ENCODE results near the gene TM2D3. TPM values are rescaled to one million over a fixed set of nuclear protein-coding genes. Genes with fewer than 3 reads are reported as not detected.

The TM2D3 gene
- total RNA-seq, 1 experiment from 2014 or later: 35.2 TPM

DNA sequence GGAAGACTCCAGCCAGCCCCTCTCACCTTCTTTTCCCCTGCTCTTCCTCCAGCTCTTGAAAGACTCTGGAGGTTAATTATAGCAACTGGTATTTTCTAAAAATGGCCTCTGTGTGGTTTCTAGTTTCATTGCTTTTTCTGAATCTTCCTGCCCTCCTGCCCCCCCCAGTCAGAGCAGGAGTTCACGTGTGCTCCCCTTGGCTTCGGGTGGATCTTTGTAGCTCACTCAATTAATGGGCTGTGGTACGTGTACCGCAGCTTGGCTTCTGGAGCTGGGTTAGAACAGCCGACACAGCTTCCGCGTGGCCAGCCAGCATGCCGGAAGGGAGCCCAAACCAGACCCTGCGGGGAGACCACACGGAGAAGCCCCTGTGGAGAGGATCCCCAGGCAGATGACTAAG lies 31.5 kb downstream of the TM2D3 start:
- ChIA-PET RAD21 (ENCODE audit: low non-redundant PET in 1 of 2, low total read pairs in 2 of 2, uncharacterized antibody in 2 of 2, unreplicated experiment in 2 of 2) (no interaction called here), POLR2A (interaction anchor here (0.5 kb wide), 1 partner anchor 344 kb away, joined by 3 read pairs; no protein-coding TSS in a partner anchor), CTCF (interaction anchor here (0.5 kb wide), 1 partner anchor 30 kb away, joined by 3 read pairs; no protein-coding TSS in a partner anchor)
- Histone ChIP-seq H3K9ac (ENCODE audit: low read length) (no peak overlapping the region), H3K4me1 (ENCODE audit: control insufficient read depth in 1 of 2, insufficient read depth in 2 of 2, low read length in 2 of 2) (peaks cover 12 to 18% of the 10 kb centered on the region in 2 experiments), H3K27ac (ENCODE audit: low read depth, low read length) (no peak overlapping the region), H2AFZ (ENCODE audit: low read depth, low read length, poor library complexity, severe bottlenecking) (no peak overlapping the region), H3K79me2 (ENCODE audit: insufficient read depth, low read length) (no peaks in the 10 kb centered on the region), H3K27me3 (ENCODE audit: insufficient read depth, low read length) (no peaks in the 10 kb centered on the region), H3K4me2 (ENCODE audit: low read length) (no peak overlapping the region), H3K4me3 (replicated peaks in 1 of 2; ENCODE audit: low read depth in 1 of 2, low read length in 2 of 2) (no peak overlapping the region), H3K9me2 (ENCODE audit: insufficient read depth) (no peaks in the 10 kb centered on the region), H4K20me1 (ENCODE audit: insufficient read depth) (no peaks in the 10 kb centered on the region), H3K9me3 (ENCODE audit: control insufficient read depth in 1 of 2, insufficient read depth in 1 of 2, low read depth in 1 of 2, low read length in 2 of 2) (no peaks in the 10 kb centered on the region), H3K36me3 (ENCODE audit: control insufficient read depth in 1 of 2, insufficient read depth in 2 of 2, low read length in 2 of 2) (no peaks in the 10 kb centered on the region)
- ATAC-seq: no peak
- TF ChIP-seq CBX3 (IDR thresholded peaks at IDR 0.05; ENCODE audit: low read depth) (no peak), ELF1 (IDR thresholded peaks at IDR 0.05; ENCODE audit: borderline replicate concordance, low read depth) (no peak), ZNF274 (IDR thresholded peaks at IDR 0.05; ENCODE audit: low read depth, low read length) (no peak), YY1 (IDR thresholded peaks at IDR 0.05; ENCODE audit: extremely low read depth, insufficient replicate concordance, low read depth, low read length) (no peak), SRF (IDR thresholded peaks at IDR 0.05; ENCODE audit: low read depth) (no peak), JUND (IDR thresholded peaks at IDR 0.05) (no peak)
- TF ChIP-seq, protein P1, sequence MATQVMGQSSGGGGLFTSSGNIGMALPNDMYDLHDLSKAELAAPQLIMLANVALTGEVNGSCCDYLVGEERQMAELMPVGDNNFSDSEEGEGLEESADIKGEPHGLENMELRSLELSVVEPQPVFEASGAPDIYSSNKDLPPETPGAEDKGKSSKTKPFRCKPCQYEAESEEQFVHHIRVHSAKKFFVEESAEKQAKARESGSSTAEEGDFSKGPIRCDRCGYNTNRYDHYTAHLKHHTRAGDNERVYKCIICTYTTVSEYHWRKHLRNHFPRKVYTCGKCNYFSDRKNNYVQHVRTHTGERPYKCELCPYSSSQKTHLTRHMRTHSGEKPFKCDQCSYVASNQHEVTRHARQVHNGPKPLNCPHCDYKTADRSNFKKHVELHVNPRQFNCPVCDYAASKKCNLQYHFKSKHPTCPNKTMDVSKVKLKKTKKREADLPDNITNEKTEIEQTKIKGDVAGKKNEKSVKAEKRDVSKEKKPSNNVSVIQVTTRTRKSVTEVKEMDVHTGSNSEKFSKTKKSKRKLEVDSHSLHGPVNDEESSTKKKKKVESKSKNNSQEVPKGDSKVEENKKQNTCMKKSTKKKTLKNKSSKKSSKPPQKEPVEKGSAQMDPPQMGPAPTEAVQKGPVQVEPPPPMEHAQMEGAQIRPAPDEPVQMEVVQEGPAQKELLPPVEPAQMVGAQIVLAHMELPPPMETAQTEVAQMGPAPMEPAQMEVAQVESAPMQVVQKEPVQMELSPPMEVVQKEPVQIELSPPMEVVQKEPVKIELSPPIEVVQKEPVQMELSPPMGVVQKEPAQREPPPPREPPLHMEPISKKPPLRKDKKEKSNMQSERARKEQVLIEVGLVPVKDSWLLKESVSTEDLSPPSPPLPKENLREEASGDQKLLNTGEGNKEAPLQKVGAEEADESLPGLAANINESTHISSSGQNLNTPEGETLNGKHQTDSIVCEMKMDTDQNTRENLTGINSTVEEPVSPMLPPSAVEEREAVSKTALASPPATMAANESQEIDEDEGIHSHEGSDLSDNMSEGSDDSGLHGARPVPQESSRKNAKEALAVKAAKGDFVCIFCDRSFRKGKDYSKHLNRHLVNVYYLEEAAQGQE (IDR thresholded peaks at IDR 0.05; ENCODE audit: low read depth): no peak
- TF ChIP-seq, protein P2, sequence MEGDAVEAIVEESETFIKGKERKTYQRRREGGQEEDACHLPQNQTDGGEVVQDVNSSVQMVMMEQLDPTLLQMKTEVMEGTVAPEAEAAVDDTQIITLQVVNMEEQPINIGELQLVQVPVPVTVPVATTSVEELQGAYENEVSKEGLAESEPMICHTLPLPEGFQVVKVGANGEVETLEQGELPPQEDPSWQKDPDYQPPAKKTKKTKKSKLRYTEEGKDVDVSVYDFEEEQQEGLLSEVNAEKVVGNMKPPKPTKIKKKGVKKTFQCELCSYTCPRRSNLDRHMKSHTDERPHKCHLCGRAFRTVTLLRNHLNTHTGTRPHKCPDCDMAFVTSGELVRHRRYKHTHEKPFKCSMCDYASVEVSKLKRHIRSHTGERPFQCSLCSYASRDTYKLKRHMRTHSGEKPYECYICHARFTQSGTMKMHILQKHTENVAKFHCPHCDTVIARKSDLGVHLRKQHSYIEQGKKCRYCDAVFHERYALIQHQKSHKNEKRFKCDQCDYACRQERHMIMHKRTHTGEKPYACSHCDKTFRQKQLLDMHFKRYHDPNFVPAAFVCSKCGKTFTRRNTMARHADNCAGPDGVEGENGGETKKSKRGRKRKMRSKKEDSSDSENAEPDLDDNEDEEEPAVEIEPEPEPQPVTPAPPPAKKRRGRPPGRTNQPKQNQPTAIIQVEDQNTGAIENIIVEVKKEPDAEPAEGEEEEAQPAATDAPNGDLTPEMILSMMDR (IDR thresholded peaks at IDR 0.05 in 2 of 3, conservative IDR thresholded peaks at IDR 0.05 in 1 of 3; ENCODE audit: borderline replicate concordance in 1 of 3, insufficient read depth in 1 of 3, low read depth in 2 of 3, low read length in 2 of 3): no peak
- TF ChIP-seq, protein P3, sequence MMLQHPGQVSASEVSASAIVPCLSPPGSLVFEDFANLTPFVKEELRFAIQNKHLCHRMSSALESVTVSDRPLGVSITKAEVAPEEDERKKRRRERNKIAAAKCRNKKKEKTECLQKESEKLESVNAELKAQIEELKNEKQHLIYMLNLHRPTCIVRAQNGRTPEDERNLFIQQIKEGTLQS (IDR thresholded peaks at IDR 0.05): no peak
- no peak for DNase-seq (ENCODE audit: low read depth, low spot score)
- intact Hi-C loops (cut with micrococcal nuclease): no loop called here
- BruUV-seq (replicated peaks): no TSS peak

Data from HCT116 (cell line).